Esophagus squamous epithelium (tissue), 5 donors: ENCODE results near the gene BMPR1B. TPM values are rescaled to one million over a fixed set of nuclear protein-coding genes. Genes with fewer than 3 reads are reported as not detected.

ENCODE experiments used
- DNase-seq: peaks from one replicate; lab custom pipeline; 2025; lab: John Stamatoyannopoulos, UW
- H3K27ac ChIP-seq, 4 donors: fragments of 200-600 bp; sonication (generic); one replicate each; pipeline ENCODE4 v1.5.1; 2016 to 2019; ENCODE audit warnings: mild to moderate bottlenecking in 1 of 4
- H3K27me3 ChIP-seq, 4 donors: fragments of 200-600 bp; sonication (generic); 1 replicate in 3 of 4; 2 replicates in 1 of 4; pipeline versions ENCODE4 v1.5.1 to v1.6.0; 2017 to 2021; ENCODE audit warnings: antibody characterized with exemption in 1 of 4
- H3K36me3 ChIP-seq, 3 donors: fragments of 200-600 bp; sonication (generic); one replicate each; pipeline ENCODE4 v1.5.1; 2016 to 2019
- H3K4me1 ChIP-seq, 3 donors: fragments of 200-600 bp; sonication (generic); one replicate each; pipeline ENCODE4 v1.5.1; 2017 to 2019
- H3K4me3 ChIP-seq, 4 donors: fragments of 200-600 bp; sonication (generic); 1 replicate in 3 of 4; 2 replicates in 1 of 4; pipeline ENCODE4 v1.5.1; 2016 to 2019; ENCODE audit warnings: mild to moderate bottlenecking in 2 of 4, moderate library complexity in 1 of 4
- H3K9me3 ChIP-seq, 3 donors: fragments of 200-600 bp; sonication (generic); one replicate each; pipeline ENCODE4 v1.5.1; 2016 to 2019
- POLR2A ChIP-seq, 4 donors: fragments of 450-650 bp; IDR thresholded peaks; one replicate each; pipeline ENCODE4 v1.6.1; 2017; ENCODE audit warnings: antibody characterized with exemption in 4 of 4, mild to moderate bottlenecking in 4 of 4, moderate library complexity in 3 of 4
- WGBS, 2 donors: methylation state at CpG; one replicate each; pipeline ENCODE4 v1.1.5; 2018; 5-methylcytosine and 5-hydroxymethylcytosine counted together
- intact Hi-C: fragments of 100-400 bp; cut with DNase I; formaldehyde crosslinking; loops from one replicate; pipeline ENCODE4 v1.15.0; 2022
- total RNA-seq, 4 donors: library from RNA; depleted of rRNA; stranded (reverse); fragments of >200 nt; gene quantifications; one replicate each; pipeline ENCODE4 v1.1.0, GENCODE V29; 2016
- TF ChIP-seq, protein P1 (sequence below), 6 experiments: fragments of 450-650 bp in 4 of 6; fragments of 200-600 bp in 2 of 6; sonication (generic) in 2 of 6; IDR thresholded peaks; one replicate each; pipeline ENCODE4 v1.5.1; 2016 to 2019; ENCODE audit warnings: antibody characterized with exemption in 6 of 6, mild to moderate bottlenecking in 4 of 6, moderate library complexity in 4 of 6
- donor health status: DM: yes; HTN: yes; CAD: no.

BMPR1B gene
- total RNA-seq, 4 donors from 2014 or later, result 0.09 to 0.66 (median 0.38) TPM; not detected in 1

DNA sequence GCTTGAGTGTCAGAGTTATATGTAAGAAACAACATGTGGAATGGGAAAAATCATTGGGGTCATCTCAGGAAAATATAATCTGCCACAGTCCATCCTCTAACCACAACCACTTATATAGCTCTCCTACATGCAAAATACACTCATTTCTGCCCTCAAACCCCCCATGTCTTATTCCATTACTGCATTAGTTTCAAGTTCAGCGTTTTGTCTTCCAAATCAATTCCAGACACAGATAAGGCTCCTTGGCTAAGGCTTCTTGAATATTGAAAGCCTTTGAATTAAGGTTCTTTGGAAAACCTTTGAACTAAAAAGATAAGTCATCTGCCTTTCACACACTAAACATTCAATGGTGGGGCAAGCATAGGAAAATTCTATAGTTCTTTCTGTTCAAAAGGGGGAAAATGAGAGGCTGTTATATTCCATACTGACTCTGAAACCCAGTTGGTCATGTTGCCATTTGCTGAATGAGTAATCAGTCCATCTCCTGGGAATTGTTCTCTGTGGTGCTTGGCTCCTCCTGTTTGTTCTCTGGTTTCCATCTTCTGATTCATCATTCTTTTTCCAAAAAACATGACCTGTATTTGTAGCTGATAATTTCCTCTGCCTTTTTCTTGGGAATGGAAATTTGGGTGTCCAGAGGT, 218.7 kb downstream of the BMPR1B start:
- TF ChIP-seq, protein P1, sequence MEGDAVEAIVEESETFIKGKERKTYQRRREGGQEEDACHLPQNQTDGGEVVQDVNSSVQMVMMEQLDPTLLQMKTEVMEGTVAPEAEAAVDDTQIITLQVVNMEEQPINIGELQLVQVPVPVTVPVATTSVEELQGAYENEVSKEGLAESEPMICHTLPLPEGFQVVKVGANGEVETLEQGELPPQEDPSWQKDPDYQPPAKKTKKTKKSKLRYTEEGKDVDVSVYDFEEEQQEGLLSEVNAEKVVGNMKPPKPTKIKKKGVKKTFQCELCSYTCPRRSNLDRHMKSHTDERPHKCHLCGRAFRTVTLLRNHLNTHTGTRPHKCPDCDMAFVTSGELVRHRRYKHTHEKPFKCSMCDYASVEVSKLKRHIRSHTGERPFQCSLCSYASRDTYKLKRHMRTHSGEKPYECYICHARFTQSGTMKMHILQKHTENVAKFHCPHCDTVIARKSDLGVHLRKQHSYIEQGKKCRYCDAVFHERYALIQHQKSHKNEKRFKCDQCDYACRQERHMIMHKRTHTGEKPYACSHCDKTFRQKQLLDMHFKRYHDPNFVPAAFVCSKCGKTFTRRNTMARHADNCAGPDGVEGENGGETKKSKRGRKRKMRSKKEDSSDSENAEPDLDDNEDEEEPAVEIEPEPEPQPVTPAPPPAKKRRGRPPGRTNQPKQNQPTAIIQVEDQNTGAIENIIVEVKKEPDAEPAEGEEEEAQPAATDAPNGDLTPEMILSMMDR (IDR thresholded peaks at IDR 0.05), result no peak
- no peak for TF ChIP-seq POLR2A (IDR thresholded peaks at IDR 0.05)
- Histone ChIP-seq H3K4me3 (no peak overlapping the region), H3K27ac (no peak overlapping the region), H3K4me1 (no peaks in the 10 kb centered on the region), H3K27me3 (no peaks in the 10 kb centered on the region), H3K9me3 (no peaks in the 10 kb centered on the region), H3K36me3 (no peaks in the 10 kb centered on the region)
- intact Hi-C loops, result no loop called here
- DNase-seq, result no peak
- WGBS, 2 donors, result 46 to 67% methylated on average over 1 of the region's 1 CpG

DNA sequence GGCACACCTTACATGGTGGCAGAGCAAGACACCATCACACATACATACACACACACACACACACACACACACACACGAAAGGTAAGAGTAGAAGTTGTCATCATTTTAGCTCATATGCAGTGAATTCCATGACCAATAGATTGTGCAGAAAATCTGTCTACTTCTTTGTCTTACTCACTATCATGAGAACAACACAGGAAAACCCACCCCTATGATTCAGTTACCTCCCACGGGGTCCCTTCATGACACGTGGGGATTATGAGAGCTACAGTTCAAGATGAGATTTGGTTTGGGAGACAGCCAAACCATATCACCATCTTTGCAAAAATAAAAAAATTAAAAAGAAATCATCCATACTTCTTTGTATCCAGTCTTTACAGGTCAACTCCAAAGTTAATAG, 221.1 kb downstream of the BMPR1B start:
- Histone ChIP-seq H3K27ac (no peak overlapping the region), H3K36me3 (no peaks in the 10 kb centered on the region), H3K9me3 (no peaks in the 10 kb centered on the region), H3K4me1 (no peaks in the 10 kb centered on the region), H3K27me3 (no peaks in the 10 kb centered on the region), H3K4me3 (no peak overlapping the region)
- DNase-seq, result no peak
- no peak for TF ChIP-seq POLR2A (IDR thresholded peaks at IDR 0.05)
- TF ChIP-seq, protein P1 (IDR thresholded peaks at IDR 0.05), result no peak
- WGBS, 2 donors, result 43 to 44% methylated on average over 3 of the region's 3 CpGs
- intact Hi-C loops, result no loop called here

DNA sequence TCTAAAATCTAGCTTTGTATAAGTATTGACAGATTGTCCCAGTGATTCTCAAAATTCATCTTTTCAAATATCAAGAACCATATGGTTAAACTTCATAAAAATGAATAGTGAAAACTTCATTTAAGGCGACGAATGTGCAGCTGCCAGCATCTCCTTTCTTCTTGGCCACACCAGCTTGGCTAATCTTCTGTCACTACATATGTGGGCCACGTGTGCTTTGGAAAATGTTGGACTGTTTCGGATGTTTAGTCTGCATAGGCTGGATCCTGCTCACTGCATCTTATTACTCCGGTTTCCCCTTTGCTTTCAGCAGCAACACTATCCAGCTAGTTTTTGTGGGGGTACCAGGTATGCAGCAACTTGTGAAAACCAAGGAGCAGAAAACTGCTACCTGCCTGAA, 221.9 kb downstream of the BMPR1B start:
- H3K36me3 ChIP-seq, result no peaks in the 10 kb centered on the region
- intact Hi-C loops, result no loop called here

DNA sequence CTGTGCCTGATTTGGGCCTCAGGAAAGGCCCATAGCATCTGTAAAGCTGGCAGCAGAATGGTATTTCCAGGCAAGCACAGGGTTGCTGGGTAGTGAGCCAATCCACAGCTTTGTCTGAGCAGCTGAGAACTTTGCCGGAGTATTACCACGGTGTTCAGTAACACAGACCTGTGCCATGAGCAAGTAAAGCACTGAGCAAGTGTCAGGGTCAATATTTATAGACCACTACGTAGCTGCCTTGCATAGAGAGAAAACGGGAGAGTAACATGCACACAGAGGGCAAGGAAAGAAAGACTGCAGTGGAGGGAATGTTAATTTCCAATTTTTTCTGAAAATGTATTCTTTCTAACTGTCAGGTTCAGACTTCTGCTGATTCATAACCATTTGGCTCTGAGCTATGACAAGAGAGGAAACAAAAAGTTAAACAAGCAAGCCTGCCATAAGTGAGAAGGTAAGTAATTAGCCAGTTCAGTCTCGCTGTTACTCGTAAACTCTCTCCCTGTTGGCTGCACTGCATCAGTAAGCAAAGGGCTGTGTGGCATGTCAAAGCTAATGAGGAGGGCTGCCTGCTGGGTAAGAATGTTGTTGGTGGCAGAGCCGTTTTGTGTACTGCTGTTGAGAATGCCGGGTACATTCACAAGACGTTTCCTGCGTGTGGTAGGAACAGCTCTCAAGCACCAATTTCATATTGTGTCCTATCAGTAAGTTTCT, 238.1 kb downstream of the BMPR1B start:
- H3K9me3 ChIP-seq, result no peaks in the 10 kb centered on the region
- WGBS, 2 donors, result 5 to 11% methylated on average over 10 of the region's 10 CpGs
- peaks cover 0 to 10% (median 0%) of the 10 kb centered on the region in 3 donors for H3K4me1 ChIP-seq
- DNase-seq, result no peak
- TF ChIP-seq POLR2A (IDR thresholded peaks at IDR 0.05), result no peak
- TF ChIP-seq, protein P1 (IDR thresholded peaks at IDR 0.05), result no peak
- H3K36me3 ChIP-seq, result no peaks in the 10 kb centered on the region
- no peaks in the 10 kb centered on the region for H3K27me3 ChIP-seq
- intact Hi-C loops, result no loop called here
- H3K27ac ChIP-seq, result no peak overlapping the region
- peak overlapping the region in 1 of 4 donors; percentile 29 for H3K4me3 ChIP-seq

More for the DNA sequence above, 221.9 kb downstream of the BMPR1B start:
- DNase-seq, result no peak
- whole genome bisulfite sequencing, 2 donors, result 77 to 85% methylated on average over 5 of the region's 5 CpGs
- H3K27ac ChIP-seq, result no peak overlapping the region
- TF ChIP-seq, protein P1 (IDR thresholded peaks at IDR 0.05), result no peak
- TF ChIP-seq POLR2A (IDR thresholded peaks at IDR 0.05), result no peak
- no peak overlapping the region for H3K4me3 ChIP-seq
- H3K4me1 ChIP-seq, result no peaks in the 10 kb centered on the region
- no peaks in the 10 kb centered on the region for H3K9me3 ChIP-seq
- H3K27me3 ChIP-seq, result no peaks in the 10 kb centered on the region

DNA sequence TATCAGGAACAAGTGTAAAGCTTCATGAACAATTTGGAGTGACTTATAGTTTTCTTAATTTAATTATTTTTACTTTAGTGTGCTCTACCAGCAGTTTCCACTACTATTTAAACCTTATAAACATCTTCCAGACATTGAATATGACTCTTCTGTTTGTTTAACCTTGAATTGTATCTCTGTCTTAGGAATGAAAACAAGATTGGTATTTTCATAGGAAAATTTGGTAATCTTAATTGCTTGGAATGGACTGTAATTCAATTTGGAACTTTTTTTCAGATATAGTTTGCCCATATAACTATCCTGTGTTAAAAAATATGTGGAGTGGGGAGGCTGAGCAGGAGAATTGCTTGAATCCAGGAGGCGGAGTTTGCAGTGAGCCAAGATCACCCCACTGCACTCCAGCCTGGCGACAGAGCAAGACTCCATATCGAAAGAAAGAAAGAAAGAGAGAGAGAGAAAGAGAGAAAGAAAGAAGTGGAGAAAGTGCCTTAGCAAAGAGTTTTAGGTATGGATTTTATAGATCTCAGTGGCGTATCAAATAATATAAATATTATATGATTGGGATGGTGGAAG, 242.4 kb downstream of the BMPR1B start:
- no peak for DNase-seq

More for the DNA sequence above, 242.4 kb downstream of the BMPR1B start:
- H3K36me3 ChIP-seq, result no peaks in the 10 kb centered on the region
- no peaks in the 10 kb centered on the region for H3K27me3 ChIP-seq
- intact Hi-C loops, result no loop called here
- no peaks in the 10 kb centered on the region for H3K9me3 ChIP-seq
- TF ChIP-seq, protein P1 (IDR thresholded peaks at IDR 0.05), result no peak
- no peak for TF ChIP-seq POLR2A (IDR thresholded peaks at IDR 0.05)
- H3K27ac ChIP-seq, result no peak overlapping the region
- H3K4me1 ChIP-seq, result peaks cover 0 to 10% (median 0%) of the 10 kb centered on the region in 3 donors
- H3K4me3 ChIP-seq, result no peak overlapping the region
- WGBS, 2 donors, result 90 to 95% methylated on average over 4 of the region's 4 CpGs
